CD4-positive, alpha-beta T cell treated with Interleukin-17A for 4 hours (primary cell): ENCODE measurements around the gene TGFBR3L.

Experiments used
- DNase-seq: peaks from one replicate; pipeline ENCODE4 v3.0.0-alpha.2; 2020; ENCODE audit warnings: mixed read lengths

The TGFBR3L gene

DNA sequence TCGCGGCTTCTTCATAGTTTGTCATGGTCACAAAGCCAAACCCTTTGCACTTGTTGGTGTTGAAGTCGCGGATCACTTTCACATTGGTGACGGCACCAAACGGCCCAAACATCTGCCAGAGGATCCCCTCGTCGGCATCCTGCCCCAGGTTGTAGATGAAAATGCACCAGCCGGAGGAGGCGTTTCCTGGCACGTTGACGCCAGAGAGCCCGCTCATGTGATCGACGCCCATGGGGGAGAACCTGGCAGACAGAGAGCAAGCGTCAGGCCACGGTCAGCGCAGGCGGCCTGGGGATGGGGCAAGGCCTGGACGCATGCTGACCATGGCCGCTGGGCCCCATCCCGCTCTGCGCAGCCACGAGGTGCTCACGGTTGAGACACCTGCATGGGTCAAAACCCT, 48.9 kb downstream of the TGFBR3L start:
- DNase-seq = no peak

DNA sequence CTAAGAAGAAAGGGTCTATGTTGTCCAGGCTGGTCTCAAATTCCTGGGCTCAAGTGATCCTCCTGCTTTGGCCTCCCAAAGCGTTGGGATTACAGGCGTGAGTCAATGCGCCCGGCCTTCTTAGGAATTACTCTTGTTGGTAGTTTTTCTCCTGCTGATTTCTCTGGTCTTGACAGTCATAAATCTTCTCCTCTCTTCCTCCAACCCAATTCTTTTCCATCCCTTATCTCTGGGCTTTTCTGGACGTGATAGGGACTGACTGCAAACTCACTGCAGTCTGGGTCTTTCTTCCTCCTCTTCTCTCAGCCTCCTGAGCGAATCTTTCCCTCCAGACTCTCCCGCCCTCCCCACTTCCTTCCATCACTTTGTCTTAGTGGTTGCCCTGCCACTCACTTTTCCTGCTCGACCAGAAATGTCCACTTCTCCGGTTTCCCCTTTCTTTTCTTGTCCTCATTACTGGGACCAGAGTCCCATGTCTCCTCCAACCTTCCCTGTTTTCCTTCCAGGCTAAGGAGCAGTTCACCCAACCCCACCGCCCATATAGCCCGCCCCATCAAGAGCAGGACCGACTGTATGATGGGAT, 50.7 kb downstream of the TGFBR3L start:
- DNase-seq = no peak

DNA sequence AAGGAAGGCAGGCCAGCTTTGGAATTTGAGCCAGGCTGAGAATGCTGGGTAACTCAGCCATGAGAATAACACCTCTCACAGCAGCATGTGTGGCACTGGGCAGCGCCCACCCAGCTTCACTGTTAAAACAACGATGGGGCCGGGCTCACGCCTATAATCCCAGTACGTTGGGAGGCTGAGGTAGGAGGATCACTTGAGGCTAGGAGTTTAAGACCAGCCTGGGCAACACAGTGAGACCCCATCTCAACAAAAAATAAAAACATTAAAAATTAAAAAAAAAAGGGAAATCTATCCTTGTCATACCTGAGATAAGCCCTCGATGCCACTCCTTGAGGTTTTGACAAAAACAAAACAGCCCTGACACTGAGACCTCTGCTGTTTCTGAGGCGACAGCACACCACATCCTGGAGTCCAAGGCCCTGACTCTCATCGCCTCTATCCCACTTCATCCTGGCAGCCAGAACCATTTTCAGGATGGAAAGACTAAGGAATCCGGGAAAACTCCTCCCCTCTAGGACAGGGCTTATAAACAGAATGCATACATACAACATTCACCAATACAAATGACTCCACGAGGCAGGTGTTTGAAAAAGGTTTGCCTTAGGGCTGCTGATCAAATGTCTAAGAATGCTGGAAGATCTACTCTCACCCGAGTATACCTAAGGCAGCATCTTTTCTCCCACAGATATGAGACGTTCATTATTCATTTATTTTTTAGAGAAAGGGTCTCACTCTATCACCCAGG, 51.5 kb downstream of the TGFBR3L start:
- DNase-seq = no peak

DNA sequence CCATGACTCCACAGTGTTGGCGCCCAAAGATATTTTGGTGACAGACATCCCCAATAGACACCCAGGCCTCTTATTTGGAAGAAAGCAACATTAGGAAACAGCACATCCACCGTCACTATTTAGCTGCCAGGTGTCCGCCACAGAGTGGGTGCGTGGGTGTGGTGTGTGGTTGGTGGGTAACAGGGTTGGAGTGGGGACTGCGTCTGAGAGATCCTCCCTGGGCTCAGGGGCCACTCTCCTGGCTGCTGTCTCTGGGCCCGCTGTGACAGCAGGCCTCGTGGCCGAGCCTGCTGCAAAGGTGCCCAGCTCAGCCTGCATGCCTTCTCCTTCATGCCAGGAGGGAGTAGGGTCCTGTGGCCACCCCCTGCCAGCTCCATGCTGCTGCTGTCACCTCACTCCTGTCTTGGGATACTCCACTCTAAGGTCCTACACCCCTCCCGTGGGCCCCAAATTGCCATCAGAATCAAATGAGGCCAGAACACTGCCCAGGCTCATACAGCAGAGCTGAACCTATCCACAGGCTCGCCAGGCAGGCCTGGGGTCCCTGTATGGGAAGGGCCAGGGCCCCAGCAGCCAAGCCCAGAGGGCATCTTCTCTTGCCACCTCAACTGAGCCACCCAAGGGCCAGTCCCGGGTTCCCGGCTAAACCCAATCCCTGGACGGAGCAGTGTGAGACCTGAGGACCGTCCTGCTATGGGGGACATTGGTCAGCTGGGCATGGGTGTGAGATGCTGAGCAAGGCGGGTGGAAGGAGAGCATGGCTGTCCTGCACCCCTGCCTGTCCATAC, 53.6 kb downstream of the TGFBR3L start:
- DNase-seq = no peak
